Measurements from ENCODE around the gene FSTL3. TPM values are rescaled to one million over a fixed set of nuclear protein-coding genes. Genes with fewer than 3 reads are reported as not detected.

The FSTL3 gene
- total and polyA plus RNA-seq, 8 donors, result 7.6 to 145 (median 11.5) TPM

- ATAC-seq, result no peak
- DNase-seq, result no peak
- H3K27ac ChIP-seq, result no peak overlapping the region
Measured at GRCh38 chr19:670609-671075, 5.5 kb upstream of the FSTL3 start.

GRCh38 chr19:674282-675151, 1.7 kb upstream of the FSTL3 start:
- peaks cover 0 to 40% of the 10 kb centered on the region in 2 donors for H3K27me3 ChIP-seq
- H3K36me3 ChIP-seq, result no peaks in the 10 kb centered on the region
- intact Hi-C loops (cut with DNase I), result no loop called here
- H3K4me1 ChIP-seq, result peaks cover 10 to 61% of the 10 kb centered on the region in 2 donors
- no peak overlapping the region for H3K4me3 ChIP-seq
- H3K9me3 ChIP-seq, result no peaks in the 10 kb centered on the region
- ATAC-seq (no peak), DNase-seq (no peak)
- no peak overlapping the region for H3K27ac ChIP-seq
- TF ChIP-seq CTCF (IDR thresholded peaks at IDR 0.05), result no peak

More at GRCh38 chr19:670609-671075, 5.5 kb upstream of the FSTL3 start:
- Histone ChIP-seq H3K9me3 (no peaks in the 10 kb centered on the region), H3K36me3 (no peaks in the 10 kb centered on the region), H3K27me3 (peaks cover 0 to 17% of the 10 kb centered on the region in 2 donors), H3K4me3 (no peak overlapping the region), H3K4me1 (peaks cover 3 to 34% of the 10 kb centered on the region in 2 donors)
- intact Hi-C loops (cut with DNase I), result no loop called here
- no peak for TF ChIP-seq CTCF (IDR thresholded peaks at IDR 0.05)

GRCh38 chr19:676007-676338, 219 bp upstream of the FSTL3 start:
- peak overlapping the region; percentile 57 to 60 for H3K4me3 ChIP-seq
- ATAC-seq, result no peak
- TF ChIP-seq CTCF (IDR thresholded peaks at IDR 0.05), result no peak
- no peaks in the 10 kb centered on the region for H3K9me3 ChIP-seq
- no peaks in the 10 kb centered on the region for H3K36me3 ChIP-seq
- H3K27me3 ChIP-seq, result peaks cover 0 to 40% of the 10 kb centered on the region in 2 donors
- no peak for DNase-seq
- peaks cover 11 to 65% of the 10 kb centered on the region in 2 donors for H3K4me1 ChIP-seq
- H3K27ac ChIP-seq, result peak overlapping the region in 1 of 2 donors; percentile 39
- intact Hi-C loops (cut with DNase I), result no loop called here

GRCh38 chr19:677201-677600, 1.0 kb downstream of the FSTL3 start:
- peak in 2 of 4 donors; percentile 63 to 76 for DNase-seq
- peak; percentile 31 for ATAC-seq
- peaks cover 0 to 40% of the 10 kb centered on the region in 2 donors for H3K27me3 ChIP-seq
- H3K36me3 ChIP-seq, result no peaks in the 10 kb centered on the region
- no peak for TF ChIP-seq CTCF (IDR thresholded peaks at IDR 0.05)
- H3K4me3 ChIP-seq, result peak overlapping the region; percentile 57 to 60
- peaks cover 11 to 65% of the 10 kb centered on the region in 2 donors for H3K4me1 ChIP-seq
- intact Hi-C loops (cut with DNase I), result no loop called here
- peak overlapping the region; percentile 74 to 90 for H3K27ac ChIP-seq
- no peaks in the 10 kb centered on the region for H3K9me3 ChIP-seq

GRCh38 chr19:677601-678436, 1.6 kb downstream of the FSTL3 start:
- H3K36me3 ChIP-seq, result no peaks in the 10 kb centered on the region
- TF ChIP-seq CTCF (IDR thresholded peaks at IDR 0.05), result no peak
- H3K4me1 ChIP-seq, result peaks cover 11 to 59% of the 10 kb centered on the region in 2 donors
- ATAC-seq (peak; percentile 0), DNase-seq (no peak)
- H3K9me3 ChIP-seq, result no peaks in the 10 kb centered on the region
- intact Hi-C loops (cut with DNase I), result no loop called here
- H3K27me3 ChIP-seq, result peaks cover 0 to 40% of the 10 kb centered on the region in 2 donors
- peak overlapping the region; percentile 9 to 60 for H3K4me3 ChIP-seq
- H3K27ac ChIP-seq, result peak overlapping the region; percentile 74 to 90
